C4-2B (cell line): Measurements from ENCODE around the gene CUX1.
"Not testable (repeated sequence)": the region's sequence is repeated elsewhere in the genome, so short reads cannot be mapped to it uniquely, and the experiment has no call there.

ENCODE experiments used
- H3K27ac ChIP-seq: fragments of 450-650 bp; 2 replicates; pipeline ENCODE4 v1.5.1; 2017
- CTCF ChIP-seq: fragments of 450-650 bp; conservative IDR thresholded peaks from 2 replicates; pipeline ENCODE4 v1.5.1; 2017; ENCODE audit warnings: mild to moderate bottlenecking
- ZFX ChIP-seq: fragments of 450-650 bp; IDR thresholded peaks from 2 replicates; pipeline ENCODE4 v1.6.1; 2017

The CUX1 gene

GRCh38 chr7:101832205-101832631, 14.8 kb downstream of the CUX1 start:
- H3K27ac ChIP-seq = no peak overlapping the region
- no peak for TF ChIP-seq CTCF
- no peak for TF ChIP-seq ZFX

- H3K27ac ChIP-seq = no peak overlapping the region
- TF ChIP-seq ZFX (no peak), CTCF (no peak)
Observed at GRCh38 chr7:101832685-101833375, 15.4 kb downstream of the CUX1 start.

- TF ChIP-seq CTCF = no peak
- no peak for TF ChIP-seq ZFX
- H3K27ac ChIP-seq = no peak overlapping the region
Observed at GRCh38 chr7:101833799-101834198, 16.4 kb downstream of the CUX1 start.

GRCh38 chr7:101835136-101835535, 17.7 kb downstream of the CUX1 start:
- H3K27ac ChIP-seq = no peak overlapping the region
- TF ChIP-seq CTCF (no peak), ZFX (no peak)

GRCh38 chr7:101837433-101837832, 20.0 kb downstream of the CUX1 start:
- H3K27ac ChIP-seq = not testable (repeated sequence)

- TF ChIP-seq CTCF (no peak), ZFX (no peak)
- H3K27ac ChIP-seq = no peak overlapping the region
Observed at GRCh38 chr7:101838837-101839483, 21.5 kb downstream of the CUX1 start.

- TF ChIP-seq CTCF (no peak), ZFX (no peak)
- H3K27ac ChIP-seq = no peak overlapping the region
Observed at GRCh38 chr7:101841328-101841727, 23.9 kb downstream of the CUX1 start.
